D721Med (cell line): Measurements from ENCODE around the gene MAMDC2.

ENCODE experiments used
- DNase-seq: peaks from one replicate; pipeline ENCODE4 v3.0.0; 2011; ENCODE audit warnings: low spot score; ENCODE audit not compliant: insufficient read length
- FAIRE-seq: peaks from 2 replicates; lab custom pipeline; 2011; peaks lifted over from hg19 to GRCh38; lab: Jason Lieb, UNC
- CTCF ChIP-seq: IDR thresholded peaks from 2 replicates; pipeline ENCODE4 v1.5.1; 2012; ENCODE audit warnings: mild to moderate bottlenecking, control low read depth; ENCODE audit not compliant: insufficient read depth; ENCODE audit errors: missing control alignments

MAMDC2 gene

GRCh38 chr9:70064496-70064895, 20.8 kb downstream of the MAMDC2 start:
- DNase-seq, result no peak
- FAIRE-seq, result no peak
- no peak for TF ChIP-seq CTCF

GRCh38 chr9:70065572-70065971, 21.9 kb downstream of the MAMDC2 start:
- no peak for FAIRE-seq
- TF ChIP-seq CTCF, result no peak

GRCh38 chr9:70066418-70066817, 22.8 kb downstream of the MAMDC2 start:
- no peak for TF ChIP-seq CTCF
- DNase-seq, result no peak
- FAIRE-seq, result no peak

More at GRCh38 chr9:70065572-70065971, 21.9 kb downstream of the MAMDC2 start:
- no peak for DNase-seq

- no peak for TF ChIP-seq CTCF
- FAIRE-seq, result no peak
Observed at GRCh38 chr9:70066874-70067273, 23.2 kb downstream of the MAMDC2 start.

GRCh38 chr9:70069704-70070103, 26.1 kb downstream of the MAMDC2 start:
- FAIRE-seq, result peak; percentile 74
- DNase-seq, result no peak
- no peak for TF ChIP-seq CTCF

More at GRCh38 chr9:70066874-70067273, 23.2 kb downstream of the MAMDC2 start:
- no peak for DNase-seq

GRCh38 chr9:70073193-70073592, 29.5 kb downstream of the MAMDC2 start:
- DNase-seq (no peak), FAIRE-seq (peak; percentile 76)
- TF ChIP-seq CTCF, result no peak

DNA sequence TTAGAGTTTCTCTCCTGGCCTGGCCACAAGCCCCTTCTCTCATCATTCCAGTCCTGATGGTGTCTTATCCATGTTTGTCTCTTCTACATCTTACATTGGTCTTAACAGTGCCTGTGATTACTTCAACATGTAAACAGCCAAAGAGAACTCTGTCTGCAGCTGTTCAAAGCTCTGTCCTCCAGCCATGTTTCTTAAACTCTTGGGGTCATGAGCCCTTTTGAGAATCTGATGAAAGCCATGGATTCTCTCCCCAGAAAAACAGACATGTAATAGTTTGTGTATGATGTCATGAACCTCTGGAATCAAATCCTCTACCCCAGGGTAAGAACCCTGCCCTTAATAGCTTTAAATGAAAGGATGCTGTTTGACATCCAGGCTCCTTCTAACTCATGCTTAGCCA, 30.1 kb downstream of the MAMDC2 start:
- TF ChIP-seq CTCF, result no peak
- DNase-seq (no peak), FAIRE-seq (no peak)
